Tibial nerve (tissue), 4 donors: ENCODE data around the gene ACP6. TPM values are rescaled to one million over a fixed set of nuclear protein-coding genes. Genes with fewer than 3 reads are reported as not detected.

Source experiments
- DNase-seq, 2 donors: peaks; one replicate each; pipeline ENCODE4 v3.0.0-alpha.2; 2019; ENCODE audit warnings: low spot score in 2 of 2
- H3K27ac ChIP-seq, 4 donors: fragments of 200-600 bp; sonication (generic) in 3 of 4; one replicate each; pipeline ENCODE4 v1.5.1; 2017 to 2019; ENCODE audit warnings: mild to moderate bottlenecking in 1 of 4
- H3K27me3 ChIP-seq, 2 donors: fragments of 200-600 bp; sonication (generic) in 1 of 2; one replicate each; pipeline versions ENCODE4 v1.5.1 to v1.6.0; 2017 to 2019
- H3K36me3 ChIP-seq, 3 donors: fragments of 200-600 bp; sonication (generic); one replicate each; pipeline ENCODE4 v1.5.1; 2018 to 2019
- H3K4me1 ChIP-seq, 4 donors: fragments of 200-600 bp; sonication (generic) in 3 of 4; one replicate each; pipeline ENCODE4 v1.5.1; 2017 to 2019
- H3K4me3 ChIP-seq, 4 donors: fragments of 200-600 bp; sonication (generic) in 3 of 4; one replicate each; pipeline ENCODE4 v1.5.1; 2017 to 2019; ENCODE audit warnings: mild to moderate bottlenecking in 1 of 4, moderate library complexity in 1 of 4
- H3K9me3 ChIP-seq, 4 donors: fragments of 200-600 bp; sonication (generic) in 3 of 4; one replicate each; pipeline ENCODE4 v1.5.1; 2017 to 2019
- EP300 ChIP-seq, 2 donors: sonication (generic); formaldehyde crosslinking; IDR thresholded peaks; one replicate each; pipeline ENCODE4 v1.6.1; 2017; ENCODE audit warnings: antibody characterized with exemption in 2 of 2, mild to moderate bottlenecking in 1 of 2
- POLR2A ChIP-seq, 2 donors: fragments of 450-650 bp; IDR thresholded peaks; one replicate each; pipeline ENCODE4 v1.6.1; 2017; ENCODE audit warnings: antibody characterized with exemption in 2 of 2, mild to moderate bottlenecking in 2 of 2, moderate library complexity in 2 of 2
- WGBS, 2 donors: methylation state at CpG; one replicate each; pipeline ENCODE4 v1.1.5; 2018; 5-methylcytosine and 5-hydroxymethylcytosine counted together
- total RNA-seq, 4 donors: library from RNA; depleted of rRNA; stranded (reverse); fragments of >200 nt; gene quantifications; one replicate each; pipeline ENCODE4 v1.1.0, GENCODE V29; 2016
- TF ChIP-seq, protein P1 (sequence below), 5 experiments: fragments of 200-600 bp in 3 of 5; fragments of 450-650 bp in 2 of 5; sonication (generic) in 3 of 5; IDR thresholded peaks; one replicate each; pipeline ENCODE4 v1.5.1; 2016 to 2019; ENCODE audit warnings: antibody characterized with exemption in 5 of 5, mild to moderate bottlenecking in 3 of 5, moderate library complexity in 2 of 5

ACP6 gene
- 10 to 100 TPM; 13.7 to 29.4 (median 20.9) TPM for total RNA-seq

DNA sequence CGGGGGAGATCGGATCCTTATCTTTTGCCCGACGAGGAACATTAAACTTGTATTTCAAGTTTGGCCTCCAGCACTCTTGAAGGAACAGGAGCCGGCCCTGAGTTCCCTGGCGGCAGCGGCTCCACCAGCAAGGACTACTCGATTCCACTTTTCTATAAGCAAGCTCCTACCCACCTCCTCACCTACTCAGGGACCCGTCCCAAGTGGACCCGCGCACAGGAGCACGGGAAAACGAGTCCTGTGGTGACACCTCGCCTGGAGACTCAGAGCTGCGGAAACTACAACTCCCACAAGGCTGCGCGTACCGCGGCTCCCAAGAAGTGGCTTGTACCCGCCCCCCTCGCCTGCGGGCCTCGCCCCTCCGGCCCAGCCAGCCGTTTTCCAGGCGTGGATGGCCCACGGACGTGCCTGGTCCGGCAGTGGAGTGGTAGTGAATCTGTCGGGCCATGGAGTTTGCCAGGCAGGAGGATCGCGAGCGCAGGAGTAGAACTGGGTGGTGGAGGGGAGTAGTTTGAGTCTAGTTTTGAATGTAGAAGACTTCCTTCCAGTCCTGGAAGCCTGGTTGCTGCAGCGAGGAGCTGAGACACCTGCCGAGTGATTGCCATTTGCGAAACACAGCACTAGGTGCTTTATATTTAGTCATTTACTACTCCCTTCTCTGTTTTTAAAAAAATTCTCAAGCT lies at the start of gene ACP6:
Gene ACP6 (minus strand): TSS at position 206 of the 683 bp plus-strand sequence. CDS start 476 bp downstream, outside the sequence.
- WGBS, 2 donors = 4 to 5% methylated on average over 21 to 25 of the region's 36 CpGs
- Histone ChIP-seq H3K4me1 (peaks cover 0 to 16% (median 6%) of the 10 kb centered on the region in 4 donors), H3K27me3 (no peaks in the 10 kb centered on the region), H3K4me3 (peak within 1 kb of the TSS; percentile 53 to 92 (median 84)), H3K9me3 (no peaks in the 10 kb centered on the region), H3K36me3 (no peaks in the 10 kb centered on the region), H3K27ac (peak within 1 kb of the TSS; percentile 9 to 85 (median 84))
- TF ChIP-seq, protein P1, sequence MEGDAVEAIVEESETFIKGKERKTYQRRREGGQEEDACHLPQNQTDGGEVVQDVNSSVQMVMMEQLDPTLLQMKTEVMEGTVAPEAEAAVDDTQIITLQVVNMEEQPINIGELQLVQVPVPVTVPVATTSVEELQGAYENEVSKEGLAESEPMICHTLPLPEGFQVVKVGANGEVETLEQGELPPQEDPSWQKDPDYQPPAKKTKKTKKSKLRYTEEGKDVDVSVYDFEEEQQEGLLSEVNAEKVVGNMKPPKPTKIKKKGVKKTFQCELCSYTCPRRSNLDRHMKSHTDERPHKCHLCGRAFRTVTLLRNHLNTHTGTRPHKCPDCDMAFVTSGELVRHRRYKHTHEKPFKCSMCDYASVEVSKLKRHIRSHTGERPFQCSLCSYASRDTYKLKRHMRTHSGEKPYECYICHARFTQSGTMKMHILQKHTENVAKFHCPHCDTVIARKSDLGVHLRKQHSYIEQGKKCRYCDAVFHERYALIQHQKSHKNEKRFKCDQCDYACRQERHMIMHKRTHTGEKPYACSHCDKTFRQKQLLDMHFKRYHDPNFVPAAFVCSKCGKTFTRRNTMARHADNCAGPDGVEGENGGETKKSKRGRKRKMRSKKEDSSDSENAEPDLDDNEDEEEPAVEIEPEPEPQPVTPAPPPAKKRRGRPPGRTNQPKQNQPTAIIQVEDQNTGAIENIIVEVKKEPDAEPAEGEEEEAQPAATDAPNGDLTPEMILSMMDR (IDR thresholded peaks at IDR 0.05) = peak in 2 of 5 experiments; percentile 10 to 23
- TF ChIP-seq EP300 (IDR thresholded peaks at IDR 0.05) (peak in 1 of 2 donors; percentile 82), POLR2A (IDR thresholded peaks at IDR 0.05) (peak; percentile 61 to 72)
- DNase-seq = peak; percentile 77 to 84

DNA sequence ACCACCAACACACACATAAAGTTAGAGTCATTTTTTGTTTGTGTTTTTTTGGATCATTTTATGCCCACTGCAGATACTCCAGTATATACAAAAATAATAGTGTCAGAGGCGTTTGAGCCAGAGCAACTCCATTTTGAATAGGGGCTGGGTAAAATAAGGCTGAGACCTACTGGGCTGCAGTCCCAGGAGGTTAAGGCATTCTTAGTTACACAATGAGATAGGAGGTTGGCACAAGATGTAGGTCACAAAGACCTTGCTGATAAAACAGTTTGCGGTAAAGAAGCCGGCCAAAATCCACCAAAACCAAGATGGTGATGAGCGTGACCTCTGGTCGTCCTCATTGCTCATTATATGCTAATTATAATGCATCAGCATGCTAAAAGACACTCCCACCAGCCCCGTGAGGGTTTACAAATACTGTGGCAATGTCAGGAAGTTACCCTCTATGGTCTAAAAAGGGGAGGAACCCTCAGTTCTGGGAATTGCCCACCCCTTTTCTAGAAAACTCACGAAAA lies 49.4 kb upstream of the ACP6 start:
- H3K27ac ChIP-seq = no peak overlapping the region
- H3K27me3 ChIP-seq = no peaks in the 10 kb centered on the region
- no peaks in the 10 kb centered on the region for H3K9me3 ChIP-seq
- no peaks in the 10 kb centered on the region for H3K4me1 ChIP-seq
- DNase-seq = no peak
- TF ChIP-seq, protein P1 (IDR thresholded peaks at IDR 0.05) = no peak
- TF ChIP-seq EP300 (IDR thresholded peaks at IDR 0.05) (no peak), POLR2A (IDR thresholded peaks at IDR 0.05) (no peak)
- no peaks in the 10 kb centered on the region for H3K36me3 ChIP-seq
- H3K4me3 ChIP-seq = no peak overlapping the region
- WGBS, 2 donors = 74 to 81% methylated on average over 7 of the region's 7 CpGs

DNA sequence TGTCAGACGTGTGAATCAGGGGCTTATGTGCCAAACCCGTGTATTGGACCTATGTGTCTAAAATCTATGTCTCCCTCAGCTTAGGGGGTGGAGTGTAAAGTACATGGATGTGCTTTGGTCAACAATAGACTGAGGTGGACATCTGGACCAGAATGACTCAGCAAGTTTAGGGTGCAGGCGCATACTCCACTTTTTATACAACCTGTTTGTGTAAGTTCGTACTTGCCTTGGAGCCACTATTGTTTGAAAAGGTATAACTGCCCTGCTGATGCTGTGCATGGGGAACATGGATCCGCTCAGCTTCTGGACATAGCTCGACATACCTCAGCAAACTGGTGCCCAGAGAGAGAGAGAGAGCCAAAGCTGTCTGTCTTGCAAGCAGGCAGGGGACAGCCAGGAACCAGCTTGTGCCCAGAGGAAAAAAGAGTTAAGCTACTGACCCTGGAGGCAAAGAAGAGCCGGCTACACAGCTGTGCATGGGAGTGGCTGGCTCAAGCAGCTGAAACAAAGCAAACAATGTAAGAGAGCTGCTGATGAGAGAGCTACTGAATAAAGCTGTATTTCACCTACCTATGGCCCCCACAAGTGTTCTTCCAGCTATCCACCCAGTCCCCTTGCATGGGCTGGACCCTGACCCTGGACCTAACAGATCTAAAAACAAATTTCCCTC lies 48.8 kb upstream of the ACP6 start:
- Histone ChIP-seq H3K36me3 (no peaks in the 10 kb centered on the region), H3K27ac (no peak overlapping the region), H3K4me3 (no peak overlapping the region), H3K27me3 (no peaks in the 10 kb centered on the region), H3K9me3 (no peaks in the 10 kb centered on the region), H3K4me1 (no peaks in the 10 kb centered on the region)
- no peak for DNase-seq
- 85 to 90% methylated on average over 7 of the region's 7 CpGs for WGBS, 2 donors
- no peak for TF ChIP-seq POLR2A (IDR thresholded peaks at IDR 0.05)
- TF ChIP-seq EP300 (IDR thresholded peaks at IDR 0.05) = no peak
- TF ChIP-seq, protein P1 (IDR thresholded peaks at IDR 0.05) = no peak

DNA sequence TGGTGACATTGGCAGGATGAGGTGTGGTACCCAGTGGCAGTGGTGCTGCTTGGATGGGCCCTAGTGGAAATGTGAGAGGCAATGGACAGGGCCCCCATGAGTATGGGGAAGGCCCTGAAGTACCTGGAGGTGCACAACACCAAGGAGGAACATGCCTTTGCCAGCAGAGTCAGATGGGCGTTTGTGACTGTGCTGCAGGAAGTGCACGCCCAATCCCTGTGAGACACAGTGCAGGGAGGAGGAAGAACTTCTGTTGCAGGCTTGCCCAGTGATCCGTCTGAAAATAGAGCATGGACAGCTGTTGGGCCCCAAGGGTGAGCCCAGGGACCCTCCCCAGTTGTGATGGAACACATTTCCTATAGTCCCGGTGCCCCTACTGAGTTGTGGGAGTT lies 47.4 kb upstream of the ACP6 start:
- Histone ChIP-seq H3K27ac (no peak overlapping the region), H3K27me3 (no peaks in the 10 kb centered on the region), H3K4me1 (peaks cover 0 to 4% (median 0%) of the 10 kb centered on the region in 4 donors), H3K4me3 (no peak overlapping the region), H3K9me3 (no peaks in the 10 kb centered on the region), H3K36me3 (no peaks in the 10 kb centered on the region)
- WGBS, 2 donors = 46 to 70% methylated on average over 4 of the region's 4 CpGs
- no peak for TF ChIP-seq EP300 (IDR thresholded peaks at IDR 0.05)
- TF ChIP-seq POLR2A (IDR thresholded peaks at IDR 0.05) = no peak
- TF ChIP-seq, protein P1 (IDR thresholded peaks at IDR 0.05) = no peak
- DNase-seq = no peak
